Measurements from ENCODE around the gene CNTN2.

DNA sequence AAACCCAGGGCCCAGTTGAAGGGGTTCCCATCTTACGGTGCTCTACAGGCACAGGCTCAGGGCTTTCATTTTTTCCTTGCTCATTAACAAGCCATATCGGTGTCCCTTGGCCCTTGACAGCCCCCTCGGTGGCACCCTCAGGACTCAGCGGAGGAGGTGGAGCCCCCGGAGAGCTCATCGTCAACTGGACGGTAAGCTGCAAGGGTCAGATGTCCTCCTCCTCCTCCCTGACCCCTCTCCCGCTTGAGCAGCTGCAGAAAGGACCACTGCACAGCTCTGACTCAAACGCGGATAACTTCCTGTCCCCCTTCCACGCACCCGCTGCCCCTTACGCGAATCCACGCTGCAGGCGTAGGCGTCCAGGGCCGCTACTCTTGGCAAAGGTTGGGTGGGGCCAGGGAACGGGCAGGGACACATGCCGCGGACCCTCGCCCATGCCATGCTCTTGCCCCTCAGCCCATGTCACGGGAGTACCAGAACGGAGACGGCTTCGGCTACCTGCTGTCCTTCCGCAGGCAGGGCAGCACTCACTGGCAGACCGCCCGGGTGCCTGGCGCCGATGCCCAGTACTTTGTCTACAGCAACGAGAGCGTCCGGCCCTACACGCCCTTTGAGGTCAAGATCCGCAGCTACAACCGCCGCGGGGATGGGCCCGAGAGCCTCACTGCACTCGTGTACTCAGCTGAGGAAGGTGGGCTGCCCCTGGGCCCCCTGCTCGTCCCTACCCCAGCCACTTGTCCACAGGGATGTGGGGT is 26.5 kb downstream of the CNTN2 start:
- TF ChIP-seq, protein P1, sequence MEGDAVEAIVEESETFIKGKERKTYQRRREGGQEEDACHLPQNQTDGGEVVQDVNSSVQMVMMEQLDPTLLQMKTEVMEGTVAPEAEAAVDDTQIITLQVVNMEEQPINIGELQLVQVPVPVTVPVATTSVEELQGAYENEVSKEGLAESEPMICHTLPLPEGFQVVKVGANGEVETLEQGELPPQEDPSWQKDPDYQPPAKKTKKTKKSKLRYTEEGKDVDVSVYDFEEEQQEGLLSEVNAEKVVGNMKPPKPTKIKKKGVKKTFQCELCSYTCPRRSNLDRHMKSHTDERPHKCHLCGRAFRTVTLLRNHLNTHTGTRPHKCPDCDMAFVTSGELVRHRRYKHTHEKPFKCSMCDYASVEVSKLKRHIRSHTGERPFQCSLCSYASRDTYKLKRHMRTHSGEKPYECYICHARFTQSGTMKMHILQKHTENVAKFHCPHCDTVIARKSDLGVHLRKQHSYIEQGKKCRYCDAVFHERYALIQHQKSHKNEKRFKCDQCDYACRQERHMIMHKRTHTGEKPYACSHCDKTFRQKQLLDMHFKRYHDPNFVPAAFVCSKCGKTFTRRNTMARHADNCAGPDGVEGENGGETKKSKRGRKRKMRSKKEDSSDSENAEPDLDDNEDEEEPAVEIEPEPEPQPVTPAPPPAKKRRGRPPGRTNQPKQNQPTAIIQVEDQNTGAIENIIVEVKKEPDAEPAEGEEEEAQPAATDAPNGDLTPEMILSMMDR (IDR thresholded peaks at IDR 0.05) = no peak
- TF ChIP-seq POLR2AphosphoS5 (IDR thresholded peaks at IDR 0.05) = no peak
- TF ChIP-seq POLR2A (IDR thresholded peaks at IDR 0.05) = no peak
- TF ChIP-seq EP300 (IDR thresholded peaks at IDR 0.05) = no peak
